ENCODE data around the gene PTPRU. TPM values are rescaled to one million over a fixed set of nuclear protein-coding genes. Genes with fewer than 3 reads are reported as not detected.

Gene PTPRU
- total RNA-seq, 1 experiment from 2014 or later: 45.5 TPM

GRCh38 chr1:29260531-29260930, 24.2 kb downstream of the PTPRU start:
- no peak for TF ChIP-seq CTCF (conservative IDR thresholded peaks at IDR 0.05)
- Mint-ChIP-seq H3K27me3 (ENCODE audit: low read depth) (peaks cover 22% of the 10 kb centered on the region), H3K36me3 (ENCODE audit: insufficient read depth in 1 of 3, low read depth in 3 of 3) (peaks cover 8 to 21% (median 20%) of the 10 kb centered on the region in 3 experiments), H3K4me1 (peaks cover 40 to 44% of the 10 kb centered on the region in 2 experiments), H3K4me3 (peak overlapping the region; percentile 72 to 94), H3K9me3 (peaks cover 3% of the 10 kb centered on the region in 2 experiments), H3K27ac (no peak overlapping the region; a peak in 1 of 7 replicates)
- H3K56ac ChIP-seq (ENCODE audit: insufficient read length, low read depth, low read length): no peak overlapping the region
- H2BK12ac ChIP-seq (ENCODE audit: insufficient read length, low read depth, low read length): no peak overlapping the region
- DNase-seq: peak; percentile 63
- H4K91ac ChIP-seq (ENCODE audit: insufficient read length, low read depth, low read length): no peak overlapping the region
- H3K9me3 ChIP-seq (ENCODE audit: control insufficient read depth, low read depth, low read length): no peaks in the 10 kb centered on the region
- no peak overlapping the region for H3K9ac ChIP-seq (ENCODE audit: extremely low read depth, insufficient read length, low read length)
- no peak overlapping the region for H3K18ac ChIP-seq (ENCODE audit: insufficient read length, low read depth, low read length)
- H3T11ph ChIP-seq (ENCODE audit: low read length): no peak overlapping the region
- peaks cover 12% of the 10 kb centered on the region; the same call in 1 of the 2 replicates for H3K4me1 ChIP-seq (ENCODE audit: insufficient read depth, low read length)
- no peak overlapping the region for H2BK5ac ChIP-seq (ENCODE audit: insufficient read length, low read length)
- no peak overlapping the region for H2BK15ac ChIP-seq (ENCODE audit: low read depth, low read length)
- no peak overlapping the region for H4K5ac ChIP-seq (ENCODE audit: insufficient read length, low read depth, low read length)
- no peaks in the 10 kb centered on the region for H3K79me2 ChIP-seq (ENCODE audit: insufficient read depth, low read length)
- H3K4ac ChIP-seq (ENCODE audit: low read depth, low read length): no peak overlapping the region
- no peaks in the 10 kb centered on the region for H4K20me1 ChIP-seq (ENCODE audit: control insufficient read depth, insufficient read depth, insufficient read length)
- peaks cover 12% of the 10 kb centered on the region for H3K23me2 ChIP-seq (ENCODE audit: insufficient read length, low read depth, low read length, poor library complexity, severe bottlenecking)
- no peak overlapping the region for H2BK20ac ChIP-seq (ENCODE audit: low read depth, low read length, poor library complexity, severe bottlenecking)
- no peak overlapping the region for H2BK120ac ChIP-seq (ENCODE audit: low read depth, low read length, poor library complexity, severe bottlenecking)
- H3K27me3 ChIP-seq (ENCODE audit: insufficient read depth, low read length): peaks cover 7% of the 10 kb centered on the region; the same call in 1 of the 2 replicates
- peak overlapping the region; percentile 64 for H3K4me2 ChIP-seq (ENCODE audit: insufficient read depth, insufficient read length, low read length)
- no peak overlapping the region for H4K8ac ChIP-seq (replicated peaks; ENCODE audit: insufficient read length, low read depth, low read length)
- no peaks in the 10 kb centered on the region for H3K79me1 ChIP-seq (ENCODE audit: insufficient read depth, low read depth, low read length, poor library complexity, severe bottlenecking)
- no peak overlapping the region for H3K23ac ChIP-seq (ENCODE audit: insufficient read length, low read depth, low read length)
- H3K27ac ChIP-seq (ENCODE audit: insufficient read length, low read depth, low read length): no peak overlapping the region
- no peak overlapping the region for H2AK5ac ChIP-seq (ENCODE audit: insufficient read length, low read length)
- WGBS (ENCODE audit: extremely low coverage, insufficient read length, low lambda C conversion rate): no CpG with 5 or more reads among the region's 29 CpGs
- no peak overlapping the region for H3K14ac ChIP-seq (ENCODE audit: insufficient read depth, low read length)
- H2AFZ ChIP-seq (ENCODE audit: low read length): no peak overlapping the region

Data from H9 (cell line).